Breast epithelium (tissue), 4 donors: ENCODE data around the gene FOSL1. TPM values are rescaled to one million over a fixed set of nuclear protein-coding genes. Genes with fewer than 3 reads are reported as not detected.

ENCODE experiments used
- DNase-seq, 2 donors: peaks; one replicate each; pipeline ENCODE4 v3.0.0-alpha.2; 2019; ENCODE audit warnings: low spot score in 2 of 2
- H3K27ac ChIP-seq, 2 donors: fragments of 200-600 bp; sonication (generic) in 1 of 2; one replicate each; pipeline ENCODE4 v1.5.1; 2016 to 2019; ENCODE audit warnings: mild to moderate bottlenecking in 1 of 2
- H3K27me3 ChIP-seq, 2 donors: fragments of 200-600 bp; sonication (generic) in 1 of 2; one replicate each; pipeline versions ENCODE4 v1.5.1 to v1.6.0; 2017 to 2019; ENCODE audit warnings: control low read depth in 1 of 2, mild to moderate bottlenecking in 1 of 2
- H3K36me3 ChIP-seq: fragments of 200-600 bp; one replicate; pipeline ENCODE4 v1.5.1; 2019
- H3K4me1 ChIP-seq, 2 donors: fragments of 200-600 bp; sonication (generic); one replicate each; pipeline ENCODE4 v1.5.1; 2016 to 2019; ENCODE audit warnings: control low read depth in 1 of 2
- H3K4me3 ChIP-seq, 3 donors: fragments of 200-600 bp; sonication (generic); 1 replicate in 2 of 3; 2 replicates in 1 of 3; pipeline ENCODE4 v1.5.1; 2016 to 2019; ENCODE audit warnings: mild to moderate bottlenecking in 3 of 3, moderate library complexity in 2 of 3
- H3K9me3 ChIP-seq, 2 donors: fragments of 200-600 bp; sonication (generic) in 1 of 2; one replicate each; pipeline ENCODE4 v1.5.1; 2016 to 2019; ENCODE audit warnings: control low read depth in 1 of 2
- CTCF ChIP-seq, 3 donors: fragments of 450-650 bp; IDR thresholded peaks; one replicate each; pipeline ENCODE4 v1.5.1; 2016 to 2017; ENCODE audit warnings: antibody characterized with exemption in 3 of 3, mild to moderate bottlenecking in 3 of 3, moderate library complexity in 3 of 3
- POLR2A ChIP-seq: fragments of 450-650 bp; IDR thresholded peaks from one replicate; pipeline ENCODE4 v1.6.1; 2016; ENCODE audit warnings: antibody characterized with exemption, mild to moderate bottlenecking, moderate library complexity
- POLR2AphosphoS5 ChIP-seq, 3 donors: sonication (generic); formaldehyde crosslinking; IDR thresholded peaks; one replicate each; pipeline ENCODE4 v1.6.1; 2017; ENCODE audit warnings: antibody characterized with exemption in 3 of 3
- intact Hi-C: fragments of 100-400 bp; cut with DNase I; formaldehyde crosslinking; loops from one replicate; pipeline ENCODE4 v1.15.1; 2023; ENCODE audit warnings: low total_unique reads
- total RNA-seq, 3 donors: library from RNA; depleted of rRNA; stranded (reverse); fragments of >200 nt; gene quantifications; one replicate each; pipeline ENCODE4 v1.1.0, GENCODE V29; 2016

The FOSL1 gene
- total RNA-seq, 3 donors from 2014 or later: 2.4 to 17.0 (median 7.2) TPM

GRCh38 chr11:65871811-65872548 lies 28.2 kb downstream of the FOSL1 start:
- Histone ChIP-seq H3K4me3 (peak overlapping the region; percentile 53 to 88 (median 65)), H3K9me3 (no peaks in the 10 kb centered on the region), H3K27ac (peak overlapping the region; percentile 88 to 97), H3K36me3 (no peaks in the 10 kb centered on the region), H3K4me1 (peaks cover 0 to 10% of the 10 kb centered on the region in 2 donors), H3K27me3 (no peaks in the 10 kb centered on the region)
- intact Hi-C loops: no loop called here
- no peak for DNase-seq
- TF ChIP-seq POLR2AphosphoS5 (IDR thresholded peaks at IDR 0.05) (no peak), CTCF (IDR thresholded peaks at IDR 0.05) (no peak), POLR2A (no peak)

- Histone ChIP-seq H3K36me3 (no peaks in the 10 kb centered on the region), H3K9me3 (no peaks in the 10 kb centered on the region), H3K4me3 (peak overlapping the region; percentile 53 to 88 (median 65)), H3K4me1 (peaks cover 0 to 10% of the 10 kb centered on the region in 2 donors), H3K27me3 (no peaks in the 10 kb centered on the region), H3K27ac (peak overlapping the region; percentile 88 to 97)
- no peak for DNase-seq
- TF ChIP-seq CTCF (IDR thresholded peaks at IDR 0.05) (no peak), POLR2A (no peak), POLR2AphosphoS5 (IDR thresholded peaks at IDR 0.05) (no peak)
- intact Hi-C loops: no loop called here
Observed at GRCh38 chr11:65870706-65871681, 29.2 kb downstream of the FOSL1 start.

- Histone ChIP-seq H3K4me3 (peak overlapping the region in 1 of 3 donors; percentile 88), H3K36me3 (no peaks in the 10 kb centered on the region), H3K4me1 (peaks cover 0 to 10% of the 10 kb centered on the region in 2 donors), H3K27ac (peak overlapping the region in 1 of 2 donors; percentile 97), H3K27me3 (no peaks in the 10 kb centered on the region), H3K9me3 (no peaks in the 10 kb centered on the region)
- intact Hi-C loops: no loop called here
- TF ChIP-seq POLR2AphosphoS5 (IDR thresholded peaks at IDR 0.05): no peak
- no peak for TF ChIP-seq POLR2A
- no peak for TF ChIP-seq CTCF (IDR thresholded peaks at IDR 0.05)
- DNase-seq: no peak
Observed at GRCh38 chr11:65870307-65870658, 29.9 kb downstream of the FOSL1 start.

GRCh38 chr11:65869643-65870306 lies 30.4 kb downstream of the FOSL1 start:
- Histone ChIP-seq H3K36me3 (no peaks in the 10 kb centered on the region), H3K27ac (peak overlapping the region in 1 of 2 donors; percentile 97), H3K9me3 (no peaks in the 10 kb centered on the region), H3K27me3 (no peaks in the 10 kb centered on the region), H3K4me1 (peaks cover 0 to 10% of the 10 kb centered on the region in 2 donors), H3K4me3 (no peak overlapping the region)
- no peak for TF ChIP-seq POLR2A
- no peak for TF ChIP-seq CTCF (IDR thresholded peaks at IDR 0.05)
- no peak for TF ChIP-seq POLR2AphosphoS5 (IDR thresholded peaks at IDR 0.05)
- intact Hi-C loops: no loop called here
- DNase-seq: no peak
